GM12873 (cell line): ENCODE measurements around the gene ZFPM1.

Experiments used
- TF ChIP-seq, protein P1 (sequence below): IDR thresholded peaks from 2 replicates; pipeline ENCODE4 v1.5.1; 2012; ENCODE audit warnings: low read depth, mild to moderate bottlenecking, moderate library complexity, low read length, control low read depth; ENCODE audit not compliant: insufficient read depth; ENCODE audit errors: missing control alignments

The ZFPM1 gene

DNA sequence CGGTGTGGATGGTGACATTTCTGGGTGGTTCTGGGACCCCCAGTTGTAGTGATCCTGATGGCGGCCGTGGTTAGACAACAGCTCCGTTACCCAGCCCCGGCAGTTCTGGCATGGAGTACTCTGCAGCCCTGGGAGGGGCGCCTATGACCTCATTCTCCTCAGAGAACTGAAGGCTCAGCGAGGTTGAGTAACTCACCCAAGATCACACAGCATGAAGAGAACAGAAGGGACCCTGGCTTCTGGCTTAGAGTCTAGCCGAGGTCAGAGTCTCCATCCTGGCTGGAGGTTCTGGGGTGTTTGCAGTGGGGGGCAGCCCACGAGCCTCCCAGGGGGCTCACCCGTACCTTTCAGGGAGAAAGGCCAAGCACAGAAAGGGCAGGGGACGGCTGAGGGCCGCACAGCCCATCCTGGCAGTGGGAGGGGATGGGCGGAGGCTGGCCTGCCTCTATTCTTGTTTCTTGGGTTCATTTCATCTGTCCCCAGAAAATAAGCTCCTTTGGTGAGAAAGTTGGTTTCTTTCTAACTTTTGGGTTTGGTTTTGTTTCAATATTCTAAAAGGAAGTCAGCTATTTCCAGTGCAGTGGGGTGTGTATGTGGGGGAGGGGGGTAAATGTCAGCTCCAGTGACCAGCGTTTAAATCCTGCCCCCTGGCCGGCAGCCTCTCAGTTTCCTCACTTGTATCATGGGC lies 13.2 kb downstream of the ZFPM1 start:
- TF ChIP-seq, protein P1, sequence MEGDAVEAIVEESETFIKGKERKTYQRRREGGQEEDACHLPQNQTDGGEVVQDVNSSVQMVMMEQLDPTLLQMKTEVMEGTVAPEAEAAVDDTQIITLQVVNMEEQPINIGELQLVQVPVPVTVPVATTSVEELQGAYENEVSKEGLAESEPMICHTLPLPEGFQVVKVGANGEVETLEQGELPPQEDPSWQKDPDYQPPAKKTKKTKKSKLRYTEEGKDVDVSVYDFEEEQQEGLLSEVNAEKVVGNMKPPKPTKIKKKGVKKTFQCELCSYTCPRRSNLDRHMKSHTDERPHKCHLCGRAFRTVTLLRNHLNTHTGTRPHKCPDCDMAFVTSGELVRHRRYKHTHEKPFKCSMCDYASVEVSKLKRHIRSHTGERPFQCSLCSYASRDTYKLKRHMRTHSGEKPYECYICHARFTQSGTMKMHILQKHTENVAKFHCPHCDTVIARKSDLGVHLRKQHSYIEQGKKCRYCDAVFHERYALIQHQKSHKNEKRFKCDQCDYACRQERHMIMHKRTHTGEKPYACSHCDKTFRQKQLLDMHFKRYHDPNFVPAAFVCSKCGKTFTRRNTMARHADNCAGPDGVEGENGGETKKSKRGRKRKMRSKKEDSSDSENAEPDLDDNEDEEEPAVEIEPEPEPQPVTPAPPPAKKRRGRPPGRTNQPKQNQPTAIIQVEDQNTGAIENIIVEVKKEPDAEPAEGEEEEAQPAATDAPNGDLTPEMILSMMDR = no peak

DNA sequence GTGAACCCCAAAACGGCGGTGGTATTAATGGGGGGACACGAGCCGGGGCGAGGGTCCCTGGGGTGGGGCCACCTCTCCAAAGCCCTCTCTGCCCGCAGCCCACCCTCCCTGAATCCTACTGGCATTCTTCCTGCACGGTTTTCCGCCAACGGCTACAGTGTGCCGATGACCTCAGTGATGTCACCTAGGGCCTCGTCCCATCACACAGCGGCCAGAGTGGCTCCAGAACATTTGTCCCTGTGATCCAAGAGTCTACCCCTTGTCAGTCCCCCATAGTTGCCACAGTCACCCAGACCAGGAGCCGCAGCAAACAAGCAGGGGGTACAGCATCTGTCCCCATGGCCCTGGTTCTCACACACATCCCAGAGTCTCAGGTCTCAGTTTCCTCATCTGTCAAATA lies 13.9 kb downstream of the ZFPM1 start:
- TF ChIP-seq, protein P1 = no peak

DNA sequence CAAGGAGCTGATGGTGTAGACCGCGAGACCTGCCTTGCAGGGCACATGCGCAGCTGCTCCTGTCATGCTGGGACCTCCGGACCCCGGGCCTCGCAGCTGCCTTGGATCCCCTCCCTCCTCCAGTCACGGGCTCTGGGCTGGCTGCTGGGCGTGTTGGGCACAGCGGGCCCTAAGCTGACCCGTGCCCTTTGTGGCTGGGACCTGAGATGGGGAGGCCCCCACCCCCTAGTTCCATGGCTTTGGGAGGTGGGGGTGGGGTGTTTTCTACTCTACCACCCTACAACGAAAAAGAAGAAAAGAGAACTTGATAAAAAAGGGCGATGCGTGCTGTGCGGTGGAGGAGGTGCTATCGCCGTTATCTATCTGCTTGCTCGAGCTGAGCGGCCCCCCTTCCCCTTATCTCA lies 14.5 kb downstream of the ZFPM1 start:
- TF ChIP-seq, protein P1 = no peak

DNA sequence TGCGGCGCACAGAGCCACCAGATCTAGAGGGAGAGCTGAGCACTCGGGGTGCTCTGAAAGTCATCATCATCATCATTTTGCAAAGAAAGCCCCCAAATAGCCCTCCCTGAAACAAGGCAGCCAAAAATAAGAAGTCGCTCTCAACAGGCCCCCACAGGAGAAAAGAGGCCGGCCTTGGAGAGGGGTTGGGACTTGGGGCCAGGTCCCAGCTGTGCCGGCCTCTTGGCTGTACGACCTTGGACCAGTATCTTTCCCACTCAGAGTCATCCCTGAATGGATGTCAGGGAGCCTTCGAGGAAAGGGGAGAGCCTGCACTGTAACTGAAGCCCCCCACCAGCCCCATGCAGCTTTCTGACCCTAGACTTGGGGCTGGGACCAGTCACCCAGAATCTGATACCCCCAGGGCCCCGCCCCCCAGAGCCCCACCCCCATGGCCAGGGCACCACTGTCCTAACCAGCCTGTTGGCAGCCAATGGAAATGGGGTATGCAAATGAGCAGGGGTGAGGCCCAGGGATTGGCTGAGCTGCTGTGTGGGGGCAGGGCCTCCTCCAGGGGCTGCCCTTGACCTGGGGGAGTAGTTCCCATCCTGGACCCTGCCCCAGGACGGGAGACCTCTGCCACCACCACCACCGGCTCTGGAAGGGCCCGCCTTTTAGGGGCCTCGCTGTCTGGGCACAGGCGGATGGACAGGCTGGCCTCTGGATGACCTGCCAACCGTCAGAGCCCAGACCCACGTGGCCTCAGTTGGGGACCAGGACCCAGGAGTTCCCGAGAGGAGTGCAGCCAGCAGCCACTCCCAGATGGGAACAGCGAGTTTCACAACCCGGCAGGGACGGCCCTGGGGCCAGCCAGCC lies 15.4 kb downstream of the ZFPM1 start:
- TF ChIP-seq, protein P1 = no peak

DNA sequence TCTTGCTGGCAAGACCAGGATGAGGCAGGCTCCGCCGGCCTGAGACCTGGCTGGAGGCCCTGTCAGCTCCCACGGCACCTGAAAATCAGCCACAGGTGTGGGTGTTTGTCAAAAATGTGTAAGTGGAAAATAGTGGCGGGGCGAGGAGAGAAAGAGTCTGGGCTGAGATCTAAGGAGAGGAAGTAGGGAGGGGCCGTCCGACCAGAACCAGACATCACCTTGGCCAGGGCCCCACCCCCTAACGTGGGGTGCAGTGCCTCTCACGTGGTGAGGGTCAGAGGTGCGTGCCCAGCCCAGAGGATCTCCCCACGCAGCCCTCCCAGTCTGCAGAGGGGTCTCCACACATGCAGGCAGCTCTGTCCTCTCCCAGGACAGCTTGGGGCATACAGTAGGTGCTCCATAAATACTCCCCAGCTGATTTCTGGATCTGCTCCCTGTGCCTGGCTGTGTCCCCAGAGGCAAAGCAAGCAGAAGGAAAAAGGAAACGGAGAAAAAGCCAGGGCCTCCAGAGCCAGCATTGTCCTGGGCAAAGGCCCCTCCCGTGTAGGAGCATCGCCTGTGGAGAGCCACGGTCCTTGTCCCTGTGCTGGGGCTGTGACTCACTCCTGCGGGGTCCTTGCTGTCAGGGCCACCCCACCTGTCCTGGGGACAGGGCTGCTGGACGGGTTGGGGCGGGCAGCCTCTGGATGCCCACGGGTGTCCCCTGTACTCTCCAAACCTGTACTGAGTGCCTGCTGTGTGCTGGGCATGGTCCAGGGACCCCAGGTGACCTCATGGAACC lies 16.7 kb downstream of the ZFPM1 start:
- TF ChIP-seq, protein P1 = no peak

DNA sequence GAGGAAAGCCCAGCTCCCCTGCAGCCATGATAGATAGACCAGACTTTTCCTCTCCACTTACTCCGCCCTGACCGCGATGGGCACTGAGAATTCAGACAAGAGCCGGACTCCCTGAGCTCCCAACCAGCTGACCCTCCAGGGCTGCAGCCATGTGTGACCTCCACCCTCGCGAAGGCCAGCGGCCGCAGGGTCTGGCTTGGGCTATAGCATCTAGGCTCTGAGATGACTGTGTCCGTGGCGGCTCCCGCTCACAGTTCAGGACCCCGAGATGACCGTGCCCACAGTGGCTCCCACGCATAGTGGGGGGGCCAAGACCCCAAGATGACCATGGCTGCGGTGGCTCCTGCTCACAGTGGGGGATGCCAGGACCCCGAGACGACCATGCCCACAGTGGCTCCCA lies 18.0 kb downstream of the ZFPM1 start:
- TF ChIP-seq, protein P1 = no peak

DNA sequence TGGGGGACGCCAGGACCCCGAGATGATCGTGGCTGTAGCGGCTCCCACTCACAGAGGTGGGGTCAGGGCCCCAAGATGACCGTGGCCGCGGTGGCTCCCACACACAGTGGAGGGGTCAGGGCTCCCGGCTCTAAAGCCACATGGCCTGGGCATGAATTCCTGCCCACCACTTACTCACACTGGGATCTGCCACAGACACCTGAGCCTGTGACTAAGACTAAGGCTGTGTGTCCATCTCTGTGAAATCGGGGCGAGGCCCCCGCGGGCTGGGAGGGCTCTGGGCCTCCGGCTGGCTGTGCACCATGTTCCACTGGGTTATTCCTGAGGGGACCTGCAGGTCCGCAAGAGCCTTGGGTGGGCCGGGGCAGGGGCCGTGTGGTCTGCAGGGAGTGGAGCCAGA lies 18.5 kb downstream of the ZFPM1 start:
- TF ChIP-seq, protein P1 = no peak
